Hypothalamus (tissue), 51 donors: Measurements from ENCODE around the gene ANKRA2.

Experiments
- DNase-seq, 51 donors: peaks; one replicate each; lab custom pipeline; 2025; lab: John Stamatoyannopoulos, UW

The ANKRA2 gene

GRCh38 chr5:73507062-73507461, 58.4 kb downstream of the ANKRA2 start:
- DNase-seq: no peak

GRCh38 chr5:73506459-73506955, 58.9 kb downstream of the ANKRA2 start:
- no peak for DNase-seq
